SU-DHL-6 (cell line): ENCODE results near the gene C2CD2.

Experiments
- CTCF ChIP-seq: fragments of 200-600 bp; sonication (generic); IDR thresholded peaks from one replicate; pipeline ENCODE4 v1.5.1; 2017; ENCODE audit warnings: antibody characterized with exemption, mild to moderate bottlenecking, low read length, moderate library complexity; ENCODE audit not compliant: insufficient read depth, poor library complexity, severe bottlenecking
- EZH2phosphoT487 ChIP-seq: fragments of 200-600 bp; sonication (generic), shearing (Covaris generic); conservative IDR thresholded peaks from 2 replicates; pipeline ENCODE4 v1.6.1; 2018; ENCODE audit warnings: mild to moderate bottlenecking, antibody characterized with exemption, low read length, moderate library complexity, mixed read lengths

- no peak for TF ChIP-seq CTCF
- no peak for TF ChIP-seq EZH2phosphoT487
Observed at GRCh38 chr21:41890355-41890754, 63.5 kb downstream of the C2CD2 start.
